SH-SY5Y (cell line): ENCODE measurements around the gene AKAP7.

Experiments
- GATA2 ChIP-seq: IDR thresholded peaks from 2 replicates; pipeline ENCODE4 v1.6.1; 2011; ENCODE audit warnings: mild to moderate bottlenecking, low read depth, low read length
- GATA3 ChIP-seq: IDR thresholded peaks from 2 replicates; pipeline ENCODE4 v1.6.1; 2011; ENCODE audit warnings: low read depth, mild to moderate bottlenecking, low read length, moderate library complexity

DNA sequence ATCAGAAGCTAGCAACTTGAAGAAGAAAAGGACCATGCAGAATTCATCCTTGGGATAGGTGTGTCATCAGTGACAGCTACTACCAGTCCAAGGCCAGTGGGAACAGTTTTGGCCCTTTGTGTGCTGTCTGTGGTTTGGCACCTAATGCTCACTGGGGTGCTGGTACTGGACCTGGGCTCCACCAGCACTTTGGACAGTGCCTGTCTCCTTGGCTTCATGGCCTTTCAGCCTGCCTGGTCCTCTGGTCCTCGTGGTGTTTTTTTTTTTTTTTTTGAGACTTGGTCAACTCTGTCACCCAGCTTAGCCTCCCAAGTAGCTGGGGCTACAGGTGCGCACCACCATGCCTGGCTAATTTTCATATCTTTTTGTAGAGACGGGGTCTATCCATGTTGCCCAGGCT lies 56.3 kb downstream of the AKAP7 start:
- TF ChIP-seq GATA3, result no peak
- no peak for TF ChIP-seq GATA2
